ENCODE measurements around the gene ZMYND19. TPM values are rescaled to one million over a fixed set of nuclear protein-coding genes. Genes with fewer than 3 reads are reported as not detected.
"Not testable (repeated sequence)": the region's sequence is repeated elsewhere in the genome, so short reads cannot be mapped to it uniquely, and the experiment has no call there.

Gene ZMYND19
- total and polyA plus RNA-seq, 11 donors: 6.8 to 20.5 (median 10.2) TPM

- Histone ChIP-seq H3K36me3 (no peaks in the 10 kb centered on the region), H3K27me3 (no peaks in the 10 kb centered on the region), H3K4me3 (no peak overlapping the region), H3K4me1 (peaks cover 0 to 66% (median 35%) of the 10 kb centered on the region in 12 donors), H3K27ac (peak overlapping the region in 1 of 12 donors; percentile 4), H3K9me3 (no peaks in the 10 kb centered on the region)
- intact Hi-C loops (cut with DNase I): no loop called here
- TF ChIP-seq CTCF (IDR thresholded peaks at IDR 0.05): no peak
- TF ChIP-seq POLR2A (IDR thresholded peaks at IDR 0.05): no peak
- ATAC-seq (peak in 1 of 4 donors; percentile 18), DNase-seq (no peak)
- 67 to 81% (median 71%) methylated on average over 4 of the region's 4 CpGs for WGBS, 4 donors
These were observed 40.4 kb upstream of the ZMYND19 start for GRCh38 chr9:137630679-137631078.

GRCh38 chr9:137630126-137630525 lies 39.8 kb upstream of the ZMYND19 start:
- H3K4me1 ChIP-seq: peaks cover 0 to 72% (median 35%) of the 10 kb centered on the region in 12 donors
- H3K27ac ChIP-seq: peak overlapping the region in 1 of 12 donors; percentile 4
- intact Hi-C loops (cut with DNase I): no loop called here
- TF ChIP-seq POLR2A (IDR thresholded peaks at IDR 0.05) (no peak), CTCF (IDR thresholded peaks at IDR 0.05) (no peak)
- WGBS, 4 donors: 64 to 76% (median 70%) methylated on average over 1 of the region's 1 CpG
- H3K4me3 ChIP-seq: no peak overlapping the region
- H3K9me3 ChIP-seq: no peaks in the 10 kb centered on the region
- ATAC-seq: no peak
- H3K36me3 ChIP-seq: no peaks in the 10 kb centered on the region
- no peak for DNase-seq
- H3K27me3 ChIP-seq: no peaks in the 10 kb centered on the region

GRCh38 chr9:137627406-137627805 lies 37.1 kb upstream of the ZMYND19 start:
- not testable (repeated sequence) for H3K4me3 ChIP-seq, H3K9me3 ChIP-seq, H3K36me3 ChIP-seq, H3K27me3 ChIP-seq, DNase-seq, H3K27ac ChIP-seq, ATAC-seq
- 94 to 99% (median 97%) methylated on average over 14 of the region's 14 CpGs for WGBS, 4 donors
- intact Hi-C loops (cut with DNase I): loop anchor here in 1 of 10 donors (10.0 kb wide), 1 partner anchor 47 kb away; no protein-coding TSS in a partner anchor
- peaks cover 0 to 70% (median 25%) of the 10 kb centered on the region in 12 donors for H3K4me1 ChIP-seq

GRCh38 chr9:137626464-137626863 lies 36.2 kb upstream of the ZMYND19 start:
- Histone ChIP-seq H3K4me3 (no peak overlapping the region), H3K4me1 (peaks cover 0 to 64% (median 28%) of the 10 kb centered on the region in 12 donors), H3K36me3 (peaks cover 0 to 7% (median 0%) of the 10 kb centered on the region in 9 donors), H3K27ac (no peak overlapping the region), H3K27me3 (no peaks in the 10 kb centered on the region), H3K9me3 (no peaks in the 10 kb centered on the region)
- no peak for DNase-seq
- TF ChIP-seq CTCF (IDR thresholded peaks at IDR 0.05) (no peak), POLR2A (IDR thresholded peaks at IDR 0.05) (no peak)
- 81 to 85% (median 84%) methylated on average over 4 of the region's 4 CpGs for WGBS, 4 donors
- intact Hi-C loops (cut with DNase I): loop anchor here in 1 of 10 donors (10.0 kb wide), 1 partner anchor 48 kb away; no protein-coding TSS in a partner anchor
- ATAC-seq: no peak

GRCh38 chr9:137622211-137622610 lies 31.9 kb upstream of the ZMYND19 start:
- H3K27ac ChIP-seq, ATAC-seq, H3K27me3 ChIP-seq, H3K4me3 ChIP-seq, DNase-seq, H3K9me3 ChIP-seq, H3K36me3 ChIP-seq: not testable (repeated sequence)
- H3K4me1 ChIP-seq: peaks cover 4 to 51% (median 35%) of the 10 kb centered on the region in 12 donors
- intact Hi-C loops (cut with DNase I): loop anchor here in 1 of 10 donors (10.0 kb wide), 1 partner anchor 53 kb away; no protein-coding TSS in a partner anchor
- WGBS, 4 donors: 80 to 93% (median 85%) methylated on average over 8 of the region's 8 CpGs

All from heart left ventricle (tissue), 16 donors.